ENCODE results near the gene AKR1B1. TPM values are rescaled to one million over a fixed set of nuclear protein-coding genes. Genes with fewer than 3 reads are reported as not detected.

AKR1B1 gene
- total RNA-seq, 2 experiments from 2014 or later: 75.7 to 167 TPM

DNA sequence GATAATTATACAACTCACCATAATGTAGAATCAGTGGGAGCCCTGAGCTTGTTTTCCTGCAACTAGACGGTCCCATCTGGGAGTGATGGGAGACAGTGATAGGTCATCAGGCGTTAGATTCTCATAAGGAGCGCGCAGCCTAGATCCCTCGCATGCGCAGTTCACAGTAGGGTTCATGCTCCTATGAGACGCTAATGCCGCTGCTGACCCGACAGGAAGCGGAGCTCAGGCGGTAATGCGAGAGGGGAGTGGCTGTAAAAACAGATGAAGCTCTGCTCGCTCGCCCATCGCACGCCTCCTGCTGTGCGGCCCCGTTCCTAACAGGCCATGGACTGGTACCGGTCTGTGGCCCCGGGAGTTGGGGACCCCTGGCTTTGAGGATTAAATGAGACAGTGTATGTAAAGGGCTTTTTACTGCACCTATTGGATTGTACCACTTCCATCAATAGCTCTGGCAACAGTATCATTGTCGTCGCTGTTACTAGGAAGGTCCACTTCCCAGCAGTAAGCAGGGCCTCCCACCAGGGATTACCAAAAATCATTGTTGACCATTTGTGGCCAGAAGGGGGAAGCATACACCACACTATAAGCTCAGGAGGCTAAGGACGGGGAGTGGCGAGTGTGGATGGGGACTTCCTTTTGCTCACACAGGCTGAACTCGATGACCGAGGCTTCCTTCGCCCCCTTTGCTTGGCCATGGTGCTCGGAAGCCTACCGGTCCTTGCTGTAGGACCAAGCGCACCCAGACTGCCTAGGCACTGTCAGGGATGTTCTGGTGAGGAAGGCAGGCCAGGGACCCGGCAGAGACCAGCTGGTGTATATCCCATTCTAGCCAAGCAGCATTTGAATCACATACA lies 26.4 kb downstream of the AKR1B1 start:
- Histone ChIP-seq H3K27ac (ENCODE audit: low read depth, low read length, poor library complexity, severe bottlenecking) (no peak overlapping the region), H3K4me1 (ENCODE audit: insufficient read depth, low read length, poor library complexity, severe bottlenecking) (peaks cover 8% of the 10 kb centered on the region), H3K79me2 (ENCODE audit: insufficient read depth, low read depth, low read length) (no peaks in the 10 kb centered on the region), H3K4me3 (ENCODE audit: low read depth, low read length, poor library complexity, severe bottlenecking) (peak overlapping the region; percentile 29), H4K20me1 (ENCODE audit: insufficient read depth, low read length) (no peaks in the 10 kb centered on the region), H3K4me2 (ENCODE audit: low read length) (peak overlapping the region; percentile 76), H3K9me2 (ENCODE audit: insufficient read depth, low read length) (no peaks in the 10 kb centered on the region), H3K9me3 (ENCODE audit: low read length) (no peaks in the 10 kb centered on the region), H2AFZ (ENCODE audit: low read length) (peak overlapping the region; percentile 82; the same call in 1 of the 2 replicates), H3K36me3 (ENCODE audit: insufficient read depth, low read length) (no peaks in the 10 kb centered on the region)
- peak; percentile 79 for DNase-seq (ENCODE audit: low spot score)
- CTCF ChIA-PET (ENCODE audit: unreplicated experiment): interaction anchor here (0.8 to 1.8 kb wide), 7 partner anchors 26 to 312 kb away, joined by 3 to 18 read pairs (median 5); partner anchors contain the start of genes AKR1B1 and AKR1B15
- intact Hi-C loops (cut with micrococcal nuclease; ENCODE audit: unreplicated experiment): loop anchor here (1.0 to 10.0 kb wide), 6 partner anchors 46 to 512 kb away; no protein-coding TSS in a partner anchor
- TF ChIP-seq, protein P1, sequence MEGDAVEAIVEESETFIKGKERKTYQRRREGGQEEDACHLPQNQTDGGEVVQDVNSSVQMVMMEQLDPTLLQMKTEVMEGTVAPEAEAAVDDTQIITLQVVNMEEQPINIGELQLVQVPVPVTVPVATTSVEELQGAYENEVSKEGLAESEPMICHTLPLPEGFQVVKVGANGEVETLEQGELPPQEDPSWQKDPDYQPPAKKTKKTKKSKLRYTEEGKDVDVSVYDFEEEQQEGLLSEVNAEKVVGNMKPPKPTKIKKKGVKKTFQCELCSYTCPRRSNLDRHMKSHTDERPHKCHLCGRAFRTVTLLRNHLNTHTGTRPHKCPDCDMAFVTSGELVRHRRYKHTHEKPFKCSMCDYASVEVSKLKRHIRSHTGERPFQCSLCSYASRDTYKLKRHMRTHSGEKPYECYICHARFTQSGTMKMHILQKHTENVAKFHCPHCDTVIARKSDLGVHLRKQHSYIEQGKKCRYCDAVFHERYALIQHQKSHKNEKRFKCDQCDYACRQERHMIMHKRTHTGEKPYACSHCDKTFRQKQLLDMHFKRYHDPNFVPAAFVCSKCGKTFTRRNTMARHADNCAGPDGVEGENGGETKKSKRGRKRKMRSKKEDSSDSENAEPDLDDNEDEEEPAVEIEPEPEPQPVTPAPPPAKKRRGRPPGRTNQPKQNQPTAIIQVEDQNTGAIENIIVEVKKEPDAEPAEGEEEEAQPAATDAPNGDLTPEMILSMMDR (conservative IDR thresholded peaks at IDR 0.05; ENCODE audit: low read length): peak; percentile 85
- TF ChIP-seq EZH2phosphoT487 (IDR thresholded peaks at IDR 0.05; ENCODE audit: borderline replicate concordance, low read depth, low read length): no peak
- no TSS peak for BruUV-seq (replicated peaks)
- POLR2A ChIA-PET: interaction anchor here (0.6 to 1.4 kb wide), 5 partner anchors 27 to 492 kb away, joined by 3 to 6 read pairs (median 4); no protein-coding TSS in a partner anchor

DNA sequence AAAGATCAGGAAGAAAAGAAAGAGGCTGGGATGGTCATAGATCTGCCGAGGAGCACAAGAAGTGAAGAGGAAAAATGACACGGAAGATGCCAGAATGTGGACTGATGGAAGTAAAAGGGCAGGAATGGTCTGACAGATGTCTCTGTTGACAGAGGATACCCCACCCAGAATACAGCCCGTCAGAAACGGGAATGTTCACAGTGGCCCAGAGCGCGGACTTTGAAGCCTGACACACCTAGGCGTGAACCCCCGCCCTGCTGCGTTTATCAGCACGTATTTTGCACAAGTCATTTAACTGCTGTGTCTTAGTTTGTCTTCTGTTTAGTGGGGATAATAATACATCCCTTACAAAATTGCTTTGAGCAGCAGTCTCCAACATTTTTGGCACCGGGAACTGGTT lies 27.1 kb downstream of the AKR1B1 start:
- Histone ChIP-seq H2AFZ (ENCODE audit: low read length) (no peak overlapping the region), H3K27ac (ENCODE audit: low read depth, low read length, poor library complexity, severe bottlenecking) (no peak overlapping the region), H3K4me1 (ENCODE audit: insufficient read depth, low read length, poor library complexity, severe bottlenecking) (peaks cover 8% of the 10 kb centered on the region), H4K20me1 (ENCODE audit: insufficient read depth, low read length) (no peaks in the 10 kb centered on the region), H3K4me2 (ENCODE audit: low read length) (no peak overlapping the region), H3K79me2 (ENCODE audit: insufficient read depth, low read depth, low read length) (no peaks in the 10 kb centered on the region), H3K9me2 (ENCODE audit: insufficient read depth, low read length) (no peaks in the 10 kb centered on the region), H3K4me3 (ENCODE audit: low read depth, low read length, poor library complexity, severe bottlenecking) (no peak overlapping the region), H3K9me3 (ENCODE audit: low read length) (no peaks in the 10 kb centered on the region), H3K36me3 (ENCODE audit: insufficient read depth, low read length) (no peaks in the 10 kb centered on the region)
- ChIA-PET POLR2A (interaction anchor here (1.4 kb wide), 1 partner anchor 176 kb away, joined by 4 read pairs; no protein-coding TSS in a partner anchor), CTCF (ENCODE audit: unreplicated experiment) (interaction anchor here (1.5 to 1.8 kb wide), 3 partner anchors 26 to 176 kb away, joined by 7 to 18 read pairs (median 7); partner anchors contain the start of genes AKR1B1 and AKR1B15)
- DNase-seq (ENCODE audit: low spot score): no peak
- BruUV-seq (replicated peaks): no TSS peak
- TF ChIP-seq, protein P1 (conservative IDR thresholded peaks at IDR 0.05; ENCODE audit: low read length): no peak
- TF ChIP-seq EZH2phosphoT487 (IDR thresholded peaks at IDR 0.05; ENCODE audit: borderline replicate concordance, low read depth, low read length): no peak
- intact Hi-C loops (cut with micrococcal nuclease; ENCODE audit: unreplicated experiment): loop anchor here (1.0 to 10.0 kb wide), 6 partner anchors 47 to 513 kb away; no protein-coding TSS in a partner anchor

Measured in OCI-LY7 (cell line).